ENCODE results near the gene FRAS1. TPM values are rescaled to one million over a fixed set of nuclear protein-coding genes. Genes with fewer than 3 reads are reported as not detected.

The FRAS1 gene
- total RNA-seq, 1 donor from 2014 or later = 18.9 TPM

DNA sequence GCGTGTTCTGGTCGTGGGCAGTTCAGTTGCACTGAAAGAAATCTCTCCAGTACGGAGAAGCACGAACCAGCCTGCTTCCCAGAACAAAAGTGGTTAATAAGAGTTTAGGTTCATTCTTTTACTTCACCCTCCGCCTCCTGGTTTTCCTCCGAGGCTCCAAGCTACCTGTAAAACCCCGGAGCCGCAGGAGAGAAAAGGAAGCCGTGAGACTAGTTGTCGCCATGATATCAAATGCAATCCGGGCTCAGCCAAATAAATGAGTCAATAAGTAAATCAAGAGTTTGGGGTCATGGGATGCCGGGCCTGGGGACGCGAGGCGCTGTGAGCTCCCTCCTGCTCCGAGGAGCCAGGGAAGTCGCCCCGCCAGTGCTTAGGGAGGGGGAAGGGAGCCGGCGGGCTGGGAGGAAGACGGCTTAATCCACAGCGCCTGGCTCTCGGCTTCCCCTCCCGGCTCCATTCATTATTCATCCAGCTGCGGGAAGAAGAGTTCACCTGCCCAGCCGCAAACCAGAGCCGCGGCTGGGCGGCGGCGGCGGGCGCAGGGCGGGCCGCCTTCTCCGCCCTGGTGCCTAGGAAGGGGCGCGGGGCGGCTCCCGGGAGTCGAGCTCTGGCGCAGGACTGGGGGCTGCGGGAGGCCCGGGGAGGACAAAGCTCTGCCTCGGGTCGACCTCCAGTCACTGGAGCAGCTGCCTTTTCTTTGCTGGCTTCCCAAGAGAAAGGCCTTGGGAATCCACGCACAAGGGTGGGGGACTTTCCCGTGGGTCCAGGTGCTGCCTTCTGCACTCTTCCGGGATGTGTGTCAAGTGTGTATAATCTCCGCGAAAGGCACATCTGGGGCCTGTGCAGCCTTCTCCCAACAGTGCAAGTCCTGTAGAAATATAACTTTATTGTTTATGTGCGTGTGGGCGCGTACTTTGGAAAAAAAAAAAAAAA, 1.7 kb downstream of the FRAS1 start:
- Mint-ChIP-seq H3K9me3 (ENCODE audit: low read depth) (no peaks in the 10 kb centered on the region), H3K36me3 (ENCODE audit: low read depth) (no peaks in the 10 kb centered on the region), H3K27ac (ENCODE audit: unreplicated experiment) (peak overlapping the region; percentile 78), H3K27me3 (ENCODE audit: low read depth) (peaks cover 2% of the 10 kb centered on the region), H3K4me3 (ENCODE audit: unreplicated experiment) (peak overlapping the region; percentile 88), H3K4me1 (ENCODE audit: low read depth) (peaks cover 22% of the 10 kb centered on the region)
- TF ChIP-seq, protein P1, sequence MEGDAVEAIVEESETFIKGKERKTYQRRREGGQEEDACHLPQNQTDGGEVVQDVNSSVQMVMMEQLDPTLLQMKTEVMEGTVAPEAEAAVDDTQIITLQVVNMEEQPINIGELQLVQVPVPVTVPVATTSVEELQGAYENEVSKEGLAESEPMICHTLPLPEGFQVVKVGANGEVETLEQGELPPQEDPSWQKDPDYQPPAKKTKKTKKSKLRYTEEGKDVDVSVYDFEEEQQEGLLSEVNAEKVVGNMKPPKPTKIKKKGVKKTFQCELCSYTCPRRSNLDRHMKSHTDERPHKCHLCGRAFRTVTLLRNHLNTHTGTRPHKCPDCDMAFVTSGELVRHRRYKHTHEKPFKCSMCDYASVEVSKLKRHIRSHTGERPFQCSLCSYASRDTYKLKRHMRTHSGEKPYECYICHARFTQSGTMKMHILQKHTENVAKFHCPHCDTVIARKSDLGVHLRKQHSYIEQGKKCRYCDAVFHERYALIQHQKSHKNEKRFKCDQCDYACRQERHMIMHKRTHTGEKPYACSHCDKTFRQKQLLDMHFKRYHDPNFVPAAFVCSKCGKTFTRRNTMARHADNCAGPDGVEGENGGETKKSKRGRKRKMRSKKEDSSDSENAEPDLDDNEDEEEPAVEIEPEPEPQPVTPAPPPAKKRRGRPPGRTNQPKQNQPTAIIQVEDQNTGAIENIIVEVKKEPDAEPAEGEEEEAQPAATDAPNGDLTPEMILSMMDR (IDR thresholded peaks at IDR 0.05) = no peak
- no peak for DNase-seq (ENCODE audit: low spot score)

DNA sequence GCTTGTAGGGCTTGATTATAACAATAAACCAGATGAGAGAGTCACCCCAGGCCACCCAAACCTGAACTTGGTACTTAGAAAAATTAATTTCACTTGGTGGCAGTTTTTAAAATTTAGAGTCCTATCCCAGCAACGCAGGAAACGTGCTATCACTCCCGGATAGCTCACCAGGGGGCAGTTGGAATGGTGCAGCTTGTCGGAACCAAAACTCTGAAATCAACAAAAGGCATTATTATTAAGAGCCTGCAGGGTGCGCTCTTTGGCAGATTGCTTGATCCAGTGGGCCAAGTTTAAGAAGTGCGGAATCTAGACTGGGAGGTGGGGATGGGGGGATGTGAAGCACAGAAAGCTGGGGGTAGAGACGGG, 2.4 kb downstream of the FRAS1 start:
- DNase-seq (ENCODE audit: low spot score) = no peak
- H3K4me3 Mint-ChIP-seq (ENCODE audit: unreplicated experiment) = peak overlapping the region; percentile 88
- H3K36me3 Mint-ChIP-seq (ENCODE audit: low read depth) = no peaks in the 10 kb centered on the region
- peaks cover 2% of the 10 kb centered on the region for H3K27me3 Mint-ChIP-seq (ENCODE audit: low read depth)
- TF ChIP-seq, protein P1 (IDR thresholded peaks at IDR 0.05) = peak; percentile 83
- no peaks in the 10 kb centered on the region for H3K9me3 Mint-ChIP-seq (ENCODE audit: low read depth)
- H3K27ac Mint-ChIP-seq (ENCODE audit: unreplicated experiment) = peak overlapping the region; percentile 22
- peaks cover 22% of the 10 kb centered on the region for H3K4me1 Mint-ChIP-seq (ENCODE audit: low read depth)

DNA sequence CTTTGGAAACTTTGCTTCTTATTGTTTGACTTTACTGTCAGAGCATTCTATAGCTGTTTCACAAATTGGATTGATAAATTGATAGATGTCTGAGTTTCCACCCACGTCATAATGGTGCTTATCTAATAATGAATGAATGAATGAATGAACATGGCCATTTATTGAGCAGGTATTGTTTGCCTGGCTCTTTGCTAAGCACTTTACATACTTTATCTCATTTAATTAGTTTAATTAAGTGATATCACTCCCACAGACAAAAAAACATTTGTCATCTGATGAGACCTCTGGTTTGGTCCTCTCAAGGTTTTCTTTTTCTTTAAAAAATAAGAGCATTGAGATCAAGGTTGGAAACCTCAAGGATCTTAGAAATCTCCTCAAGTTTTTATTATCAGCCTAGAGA, 2.8 kb downstream of the FRAS1 start:
- no peak overlapping the region for H3K27ac Mint-ChIP-seq (ENCODE audit: unreplicated experiment)

DNA sequence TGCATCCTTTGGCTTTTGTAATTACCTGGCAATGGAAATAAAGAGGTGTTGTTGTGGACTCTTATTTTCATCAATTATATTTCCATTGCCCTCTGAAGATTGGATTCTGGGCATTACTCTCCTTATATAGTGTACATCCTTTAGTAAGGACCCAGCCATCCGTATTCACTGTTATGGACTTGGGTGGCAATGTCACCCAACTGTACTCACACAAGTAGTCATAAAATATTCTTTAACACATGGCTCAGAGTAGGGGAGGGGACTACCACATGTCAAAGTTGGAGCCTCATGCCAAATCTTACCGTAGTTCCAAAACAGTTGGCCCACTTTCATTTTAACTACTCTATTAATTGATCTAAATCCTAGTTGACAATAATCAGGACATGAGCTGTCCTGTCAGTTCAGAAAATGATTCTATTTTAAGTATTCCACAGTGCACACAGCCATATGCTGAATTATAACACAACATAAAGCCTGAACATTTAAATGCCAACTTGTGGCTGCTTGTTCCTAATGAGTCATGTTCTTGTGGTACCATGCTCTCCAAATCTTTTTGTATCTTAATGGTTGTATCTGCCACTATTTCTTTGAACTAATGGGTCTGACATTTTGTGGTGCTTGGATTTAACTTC, 4.9 kb downstream of the FRAS1 start:
- H3K27me3 Mint-ChIP-seq (ENCODE audit: low read depth) = peaks cover 2% of the 10 kb centered on the region

More for the DNA sequence above, 2.8 kb downstream of the FRAS1 start:
- DNase-seq (ENCODE audit: low spot score) = no peak
- TF ChIP-seq, protein P1 (IDR thresholded peaks at IDR 0.05) = no peak
- Mint-ChIP-seq H3K4me1 (ENCODE audit: low read depth) (peaks cover 22% of the 10 kb centered on the region), H3K36me3 (ENCODE audit: low read depth) (no peaks in the 10 kb centered on the region), H3K27me3 (ENCODE audit: low read depth) (peaks cover 2% of the 10 kb centered on the region), H3K4me3 (ENCODE audit: unreplicated experiment) (no peak overlapping the region), H3K9me3 (ENCODE audit: low read depth) (no peaks in the 10 kb centered on the region)

More for the DNA sequence above, 4.9 kb downstream of the FRAS1 start:
- H3K4me3 Mint-ChIP-seq (ENCODE audit: unreplicated experiment) = no peak overlapping the region
- no peak overlapping the region for H3K27ac Mint-ChIP-seq (ENCODE audit: unreplicated experiment)
- TF ChIP-seq, protein P1 (IDR thresholded peaks at IDR 0.05) = no peak
- H3K9me3 Mint-ChIP-seq (ENCODE audit: low read depth) = no peaks in the 10 kb centered on the region
- DNase-seq (ENCODE audit: low spot score) = no peak
- peaks cover 13% of the 10 kb centered on the region for H3K4me1 Mint-ChIP-seq (ENCODE audit: low read depth)
- H3K36me3 Mint-ChIP-seq (ENCODE audit: low read depth) = no peaks in the 10 kb centered on the region
